Sigmoid colon (tissue), 7 donors: Measurements from ENCODE around the gene ZBTB24. TPM values are rescaled to one million over a fixed set of nuclear protein-coding genes. Genes with fewer than 3 reads are reported as not detected.
A peak's percentile ranks its signal among the peaks of the same experiment; 100 is the strongest.

Experiments used
- DNase-seq: peaks from one replicate; pipeline ENCODE4 v3.0.0-alpha.2; 2019
- H3K27ac ChIP-seq, 4 donors: fragments of 200-600 bp; sonication (generic); one replicate each; pipeline ENCODE4 v1.5.1; 2016 to 2019; ENCODE audit warnings: mild to moderate bottlenecking in 1 of 4
- H3K27me3 ChIP-seq, 3 donors: fragments of 200-600 bp; sonication (generic); one replicate each; pipeline ENCODE4 v1.5.1; 2019; ENCODE audit warnings: mild to moderate bottlenecking in 1 of 3
- H3K36me3 ChIP-seq, 4 donors: fragments of 200-600 bp; sonication (generic); one replicate each; pipeline ENCODE4 v1.5.1; 2016 to 2019
- H3K4me1 ChIP-seq, 4 donors: fragments of 200-600 bp; sonication (generic); one replicate each; pipeline ENCODE4 v1.5.1; 2017 to 2019
- H3K4me3 ChIP-seq, 4 donors: fragments of 200-600 bp; sonication (generic); one replicate each; pipeline ENCODE4 v1.5.1; 2017 to 2019; ENCODE audit warnings: mild to moderate bottlenecking in 2 of 4, moderate library complexity in 1 of 4
- H3K9me3 ChIP-seq, 4 donors: fragments of 200-600 bp in 3 of 4; sonication (generic) in 3 of 4; one replicate each; pipeline versions ENCODE4 v1.5.1 to v1.6.1; 2013 to 2019
- CTCF ChIP-seq, 4 experiments: fragments of 450-650 bp in 3 of 4; fragments of 200-600 bp in 1 of 4; IDR thresholded peaks; one replicate each; pipeline ENCODE4 v1.5.1; 2016 to 2019; ENCODE audit warnings: antibody characterized with exemption in 4 of 4, mild to moderate bottlenecking in 3 of 4, moderate library complexity in 2 of 4
- EP300 ChIP-seq, 4 donors: sonication (generic); formaldehyde crosslinking; IDR thresholded peaks; one replicate each; pipeline ENCODE4 v1.6.1; 2017; ENCODE audit warnings: antibody characterized with exemption in 4 of 4
- POLR2A ChIP-seq, 2 donors: fragments of 450-650 bp; IDR thresholded peaks; one replicate each; pipeline ENCODE4 v1.6.1; 2016; ENCODE audit warnings: antibody characterized with exemption in 2 of 2, mild to moderate bottlenecking in 2 of 2, moderate library complexity in 2 of 2
- POLR2AphosphoS5 ChIP-seq, 4 donors: sonication (generic); formaldehyde crosslinking; IDR thresholded peaks; one replicate each; pipeline ENCODE4 v1.6.1; 2017; ENCODE audit warnings: antibody characterized with exemption in 4 of 4
- WGBS, 2 donors: extraction: QIAGEN DNeasy Blood & Tissue Kit; methylation state at CpG; one replicate each; pipeline ENCODE4 v1.1.7; 2013; 5-methylcytosine and 5-hydroxymethylcytosine counted together
- intact Hi-C: fragments of 100-400 bp; cut with DNase I; formaldehyde crosslinking; loops from one replicate; pipeline ENCODE4 v1.15.1; 2023
- polyA plus RNA-seq, 3 donors: library from polyadenylated mRNA; stranded (reverse); fragments of 200-250 nt; gene quantifications; one replicate each; pipeline ENCODE4 v1.2.3, GENCODE V29; 2013
- total RNA-seq, 4 donors: library from RNA; depleted of rRNA; stranded (reverse); fragments of >200 nt; gene quantifications; one replicate each; pipeline ENCODE4 v1.1.0, GENCODE V29; 2016
- donor health status: healthy with polysubstance abuse.
- donor health status: Bipolar disorder and iron deficiency.
- donor health status: healthy.

Gene ZBTB24
- total and polyA plus RNA-seq, 7 donors = 2.1 to 8.2 (median 5.1) TPM

- Histone ChIP-seq H3K27me3 (no peaks in the 10 kb centered on the region), H3K4me3 (peak overlapping the region in 3 of 4 donors; percentile 65 to 76 (median 76)), H3K36me3 (no peaks in the 10 kb centered on the region), H3K4me1 (peaks cover 0 to 32% (median 22%) of the 10 kb centered on the region in 4 donors), H3K9me3 (no peaks in the 10 kb centered on the region), H3K27ac (peak overlapping the region in 3 of 4 donors; percentile 68 to 77 (median 74))
- DNase-seq = peak; percentile 66
- intact Hi-C loops = loop anchor here (2.0 kb wide), 1 partner anchor 13 kb away; the partner anchor contains the start of genes PPIL6 and SMPD2
- TF ChIP-seq CTCF (IDR thresholded peaks at IDR 0.05) (no peak), EP300 (IDR thresholded peaks at IDR 0.05) (no peak), POLR2AphosphoS5 (IDR thresholded peaks at IDR 0.05) (no peak)
- 85 to 95% methylated on average over 27 of the region's 27 CpGs for WGBS, 2 donors
Observed at GRCh38 chr6:109453594-109454495, 29.2 kb downstream of the ZBTB24 start.

GRCh38 chr6:109453156-109453555, 29.9 kb downstream of the ZBTB24 start:
- H3K27ac ChIP-seq = no peak overlapping the region
- no peaks in the 10 kb centered on the region for H3K27me3 ChIP-seq
- H3K4me1 ChIP-seq = peaks cover 0 to 32% (median 22%) of the 10 kb centered on the region in 4 donors
- no peak for DNase-seq
- no peaks in the 10 kb centered on the region for H3K9me3 ChIP-seq
- H3K36me3 ChIP-seq = no peaks in the 10 kb centered on the region
- H3K4me3 ChIP-seq = no peak overlapping the region
- intact Hi-C loops = no loop called here
- WGBS, 2 donors = 95% methylated on average over 2 of the region's 2 CpGs
- no peak for TF ChIP-seq CTCF (IDR thresholded peaks at IDR 0.05)
- no peak for TF ChIP-seq POLR2A (IDR thresholded peaks at IDR 0.05)
- TF ChIP-seq POLR2AphosphoS5 (IDR thresholded peaks at IDR 0.05) = no peak
- no peak for TF ChIP-seq EP300 (IDR thresholded peaks at IDR 0.05)

DNA sequence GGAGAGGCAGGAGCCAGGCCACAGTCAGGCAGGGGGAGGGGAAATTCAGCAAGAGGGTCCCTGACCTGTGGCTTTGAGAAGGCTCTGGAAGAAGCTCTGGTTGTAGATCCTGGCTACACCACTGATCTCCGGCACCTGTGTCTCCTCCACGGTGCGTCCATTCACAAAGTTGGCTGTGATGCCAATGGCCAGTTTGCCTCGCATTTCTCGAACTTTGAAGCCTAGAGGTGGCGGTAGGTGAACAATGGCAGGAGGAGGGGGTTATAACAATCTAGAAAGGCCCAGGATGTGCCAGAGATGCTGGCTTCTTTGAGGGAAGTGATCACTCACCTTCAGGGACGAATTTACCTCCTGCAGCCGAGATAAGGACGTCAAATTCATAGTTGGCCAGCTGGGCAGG, 30.8 kb downstream of the ZBTB24 start:
- H3K36me3 ChIP-seq = peaks cover 0 to under 1% (median 0%) of the 10 kb centered on the region in 4 donors
- no peak overlapping the region for H3K4me3 ChIP-seq
- H3K27ac ChIP-seq = no peak overlapping the region
- DNase-seq = no peak
- intact Hi-C loops = no loop called here
- peaks cover 0 to 32% (median 22%) of the 10 kb centered on the region in 4 donors for H3K4me1 ChIP-seq
- 89 to 92% methylated on average over 9 of the region's 9 CpGs for WGBS, 2 donors
- no peaks in the 10 kb centered on the region for H3K27me3 ChIP-seq
- no peak for TF ChIP-seq POLR2A (IDR thresholded peaks at IDR 0.05)
- TF ChIP-seq EP300 (IDR thresholded peaks at IDR 0.05) = no peak
- TF ChIP-seq CTCF (IDR thresholded peaks at IDR 0.05) = no peak
- TF ChIP-seq POLR2AphosphoS5 (IDR thresholded peaks at IDR 0.05) = no peak
- H3K9me3 ChIP-seq = no peaks in the 10 kb centered on the region

- Histone ChIP-seq H3K27me3 (no peaks in the 10 kb centered on the region), H3K4me1 (peaks cover 0 to 26% (median 18%) of the 10 kb centered on the region in 4 donors), H3K9me3 (no peaks in the 10 kb centered on the region), H3K27ac (no peak overlapping the region), H3K36me3 (peaks cover 0 to 6% (median 0%) of the 10 kb centered on the region in 4 donors), H3K4me3 (no peak overlapping the region)
- WGBS, 2 donors = 95 to 97% methylated on average over 7 of the region's 7 CpGs
- DNase-seq = no peak
- intact Hi-C loops = no loop called here
- TF ChIP-seq CTCF (IDR thresholded peaks at IDR 0.05) (no peak), POLR2A (IDR thresholded peaks at IDR 0.05) (no peak), POLR2AphosphoS5 (IDR thresholded peaks at IDR 0.05) (no peak), EP300 (IDR thresholded peaks at IDR 0.05) (no peak)
Observed at GRCh38 chr6:109451376-109451775, 31.6 kb downstream of the ZBTB24 start.
